Hypothalamus (tissue), 51 donors: ENCODE data around the gene GAB2.
"Not testable (repeated sequence)": the region's sequence is repeated elsewhere in the genome, so short reads cannot be mapped to it uniquely, and the experiment has no call there.

ENCODE experiments used
- DNase-seq, 51 donors: peaks; one replicate each; lab custom pipeline; 2025; lab: John Stamatoyannopoulos, UW

The GAB2 gene

DNA sequence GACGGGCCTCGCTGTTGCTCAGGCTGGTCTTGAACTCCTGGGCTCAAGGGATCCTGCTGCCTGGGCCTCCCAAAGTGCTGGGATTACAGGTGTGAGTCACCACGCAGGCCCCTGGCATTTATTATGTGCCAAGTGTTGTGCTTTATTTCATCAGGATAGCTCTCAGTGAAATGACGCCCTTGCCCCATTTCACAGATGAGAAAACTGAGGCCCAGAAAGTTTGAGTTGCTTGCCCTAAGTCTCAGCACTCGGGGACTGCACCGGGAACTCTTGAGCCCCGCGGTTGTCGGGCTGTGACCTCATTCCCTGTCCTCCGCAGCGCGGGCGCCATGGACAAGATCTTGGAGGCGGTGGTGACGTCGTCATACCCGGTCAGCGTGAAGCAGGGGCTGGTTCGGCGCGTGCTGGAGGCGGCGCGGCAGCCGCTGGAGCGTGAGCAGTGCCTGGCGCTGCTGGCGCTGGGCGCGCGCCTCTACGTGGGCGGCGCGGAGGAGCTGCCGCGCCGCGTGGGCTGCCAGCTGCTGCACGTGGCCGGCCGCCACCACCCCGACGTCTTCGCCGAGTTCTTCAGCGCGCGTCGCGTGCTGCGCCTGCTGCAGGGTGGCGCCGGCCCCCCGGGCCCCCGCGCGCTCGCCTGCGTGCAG lies 221.6 kb downstream of the GAB2 start:
- no peak for DNase-seq

DNA sequence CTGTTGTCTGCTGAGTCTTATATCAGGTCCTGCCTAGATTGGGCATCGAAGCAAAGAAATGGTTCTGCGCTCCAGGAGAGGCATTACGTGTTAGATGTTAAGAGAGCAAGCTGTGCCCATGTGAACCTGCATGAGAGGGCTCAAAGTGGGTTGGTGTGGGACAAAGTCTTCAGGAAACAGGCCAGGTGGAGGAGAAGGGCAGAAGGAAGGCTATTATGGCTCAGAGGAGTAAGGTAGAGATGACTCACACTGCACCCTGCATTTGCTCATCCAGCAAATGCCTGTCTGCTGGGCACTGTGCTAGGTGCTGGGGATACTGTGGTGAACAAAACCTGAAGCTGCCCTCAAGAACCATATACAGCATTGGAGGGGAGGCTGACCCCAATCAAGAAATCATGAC lies 223.1 kb downstream of the GAB2 start:
- no peak for DNase-seq

GRCh38 chr11:78193806-78194205 lies 223.8 kb downstream of the GAB2 start:
- no peak for DNase-seq

GRCh38 chr11:78192911-78193351 lies 224.7 kb downstream of the GAB2 start:
- no peak for DNase-seq

DNA sequence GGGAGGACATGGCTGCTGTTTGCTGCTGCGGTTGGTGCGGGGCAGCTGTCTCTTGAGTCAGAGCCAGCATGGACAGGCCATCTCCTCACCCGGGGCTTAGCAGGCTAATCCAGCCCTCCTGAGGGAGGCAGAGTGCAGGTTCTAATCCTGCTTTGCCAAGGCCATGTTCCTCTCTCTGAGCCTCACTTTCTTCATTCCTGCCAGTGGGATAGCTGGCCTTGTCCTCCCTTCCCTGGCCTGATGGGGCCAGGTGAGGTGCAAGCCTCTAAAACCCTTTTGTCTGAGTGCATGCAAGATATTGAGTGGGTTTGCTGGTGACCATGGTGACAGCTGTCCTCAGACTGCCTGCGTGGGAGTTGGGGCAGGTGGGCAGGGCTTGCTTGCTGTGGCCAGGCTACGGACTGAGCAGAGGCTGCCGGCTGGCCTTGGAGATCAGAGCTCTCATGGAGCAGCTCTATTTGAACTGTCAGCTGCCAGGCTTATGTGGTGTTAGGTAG lies 225.3 kb downstream of the GAB2 start:
- DNase-seq, result peak in 7 of 51 donors; percentile 13 to 52 (median 26)

DNA sequence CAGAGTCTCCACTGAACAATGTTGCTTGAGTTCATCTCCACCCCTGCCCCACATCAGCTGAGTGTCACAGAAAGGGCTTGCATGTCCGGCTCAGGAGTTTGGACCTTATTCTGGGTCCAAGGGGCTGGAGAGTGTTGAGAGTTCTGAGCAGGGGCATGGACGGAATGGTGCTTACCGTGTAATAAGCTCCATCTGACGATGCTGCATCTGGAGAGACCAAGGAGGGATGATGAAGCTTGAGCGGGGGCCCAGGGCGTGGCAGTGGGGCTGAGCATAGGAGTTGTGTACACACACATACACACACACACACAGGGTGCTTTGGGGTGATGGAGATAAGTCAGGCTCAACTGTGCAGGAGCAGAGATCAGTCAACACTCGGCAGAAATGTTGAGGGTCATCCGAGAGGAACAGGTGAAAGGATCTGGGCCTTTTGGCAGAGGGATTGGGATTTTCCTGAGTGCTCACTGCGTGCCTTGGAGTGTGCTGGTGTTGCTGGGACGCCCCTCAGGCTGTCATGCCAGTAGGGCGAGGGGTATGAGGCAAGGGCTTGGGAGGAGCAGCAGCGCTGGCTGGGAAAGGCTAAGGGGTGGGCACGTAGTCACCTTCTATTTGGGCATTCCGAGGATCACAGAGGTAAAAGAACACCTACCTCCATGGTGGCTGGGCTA lies 226.6 kb downstream of the GAB2 start:
- no peak for DNase-seq

DNA sequence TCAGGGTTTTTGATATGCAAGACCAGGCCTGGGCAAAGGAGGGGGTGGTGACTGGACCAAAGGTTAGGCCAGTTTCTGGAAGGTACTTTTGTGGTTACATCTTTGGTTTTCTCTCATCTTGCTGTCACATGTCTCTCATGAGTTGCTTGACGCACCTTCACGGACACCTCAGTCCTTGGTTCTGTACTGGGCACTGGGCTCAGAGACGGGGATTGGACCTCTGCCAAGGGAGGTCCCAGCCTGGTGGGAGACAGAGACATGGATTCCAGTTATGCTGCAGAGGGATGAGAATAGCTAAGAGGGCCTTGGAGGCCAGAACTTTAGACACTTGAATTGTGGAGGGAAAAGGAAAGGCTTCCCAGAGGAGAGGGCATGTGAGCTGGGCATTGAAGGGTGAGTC lies 227.2 kb downstream of the GAB2 start:
- DNase-seq, result no peak

- no peak for DNase-seq
Observed at GRCh38 chr11:78189851-78190250, 227.8 kb downstream of the GAB2 start.

- no peak for DNase-seq
Observed at GRCh38 chr11:78189174-78189724, 228.4 kb downstream of the GAB2 start.

DNA sequence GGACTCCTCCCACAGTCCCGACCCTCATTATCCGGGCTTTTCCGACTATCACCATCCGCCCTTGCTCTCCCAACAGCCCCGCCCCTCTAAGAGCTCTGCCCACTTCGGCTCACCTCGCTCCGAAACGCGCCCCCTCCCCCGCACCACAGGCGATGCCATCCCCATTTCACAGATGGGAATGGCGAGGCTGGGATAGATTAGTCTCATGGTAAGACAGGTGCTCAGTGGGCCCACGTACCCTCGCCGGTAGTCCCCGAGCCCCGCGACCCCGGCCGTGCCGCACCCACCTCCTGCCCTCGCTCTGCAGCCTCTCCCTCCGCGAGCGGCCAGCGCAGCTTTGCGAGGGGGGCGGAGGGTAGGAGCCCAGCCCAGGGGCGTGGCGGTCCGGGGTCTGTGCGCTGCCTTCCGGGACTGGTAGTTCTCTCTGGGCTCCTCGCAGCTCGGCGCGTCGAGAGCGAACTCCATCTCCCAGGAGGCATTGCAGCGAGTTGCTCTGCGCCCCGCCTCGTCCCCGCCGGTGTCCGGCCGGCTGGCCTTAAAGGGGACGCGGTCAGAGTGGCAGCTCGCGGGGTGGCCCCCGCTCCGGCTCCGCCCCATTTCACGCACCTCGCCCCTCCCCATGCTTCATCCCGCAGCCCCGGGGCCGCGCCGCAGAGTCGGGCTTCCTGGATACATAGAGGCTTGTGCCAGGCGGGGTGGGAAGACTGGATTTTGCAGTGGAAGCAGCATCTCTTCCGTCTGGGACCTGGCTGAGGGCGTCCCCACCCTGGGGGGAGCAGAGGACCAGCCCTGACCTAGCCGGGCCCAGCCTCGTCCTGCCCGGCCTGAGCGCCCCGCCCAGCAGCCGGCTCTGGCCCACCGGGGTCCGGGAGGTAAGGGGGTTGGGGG lies 229.1 kb downstream of the GAB2 start, which contains the start of the genes KCTD21 and USP35:
TSS of gene KCTD21 (minus strand) at position 341 of the 888 bp plus-strand sequence. CDS start 14,072 bp downstream, outside the sequence.
TSS of gene USP35 (plus strand) at position 634 of the 888 bp plus-strand sequence. CDS start 7,327 bp downstream, outside the sequence.
- peak; percentile 40 to 99 (median 94) for DNase-seq

- DNase-seq, result peak in 6 of 51 donors; percentile 34 to 79 (median 61)
Observed at GRCh38 chr11:78187366-78188285, 230.0 kb downstream of the GAB2 start.

- DNase-seq, result no peak
Observed at GRCh38 chr11:78181185-78181584, 236.4 kb downstream of the GAB2 start.

DNA sequence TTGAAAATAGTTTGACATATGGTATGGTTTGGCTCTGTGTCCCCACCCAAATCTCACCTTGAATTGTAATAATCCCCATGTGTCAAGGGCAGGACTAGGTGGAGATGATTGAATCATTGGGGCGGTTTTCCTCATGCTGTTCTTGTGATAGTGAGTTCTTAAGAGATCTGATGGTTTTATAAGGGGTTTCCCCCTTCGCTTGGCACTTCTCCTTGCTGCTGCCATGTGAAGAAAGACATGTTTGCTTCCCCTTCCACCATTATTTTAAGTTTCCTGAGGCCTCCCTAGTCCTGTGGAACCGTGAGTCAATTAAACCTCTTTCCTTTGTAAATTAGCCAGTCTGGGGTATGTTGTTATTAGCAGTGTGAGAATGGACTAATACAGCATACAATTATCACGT lies 236.9 kb downstream of the GAB2 start:
- no peak for DNase-seq

GRCh38 chr11:78179459-78180071 lies 238.1 kb downstream of the GAB2 start:
- no peak for DNase-seq

- no peak for DNase-seq
Observed at GRCh38 chr11:78177216-78177615, 240.4 kb downstream of the GAB2 start.

DNA sequence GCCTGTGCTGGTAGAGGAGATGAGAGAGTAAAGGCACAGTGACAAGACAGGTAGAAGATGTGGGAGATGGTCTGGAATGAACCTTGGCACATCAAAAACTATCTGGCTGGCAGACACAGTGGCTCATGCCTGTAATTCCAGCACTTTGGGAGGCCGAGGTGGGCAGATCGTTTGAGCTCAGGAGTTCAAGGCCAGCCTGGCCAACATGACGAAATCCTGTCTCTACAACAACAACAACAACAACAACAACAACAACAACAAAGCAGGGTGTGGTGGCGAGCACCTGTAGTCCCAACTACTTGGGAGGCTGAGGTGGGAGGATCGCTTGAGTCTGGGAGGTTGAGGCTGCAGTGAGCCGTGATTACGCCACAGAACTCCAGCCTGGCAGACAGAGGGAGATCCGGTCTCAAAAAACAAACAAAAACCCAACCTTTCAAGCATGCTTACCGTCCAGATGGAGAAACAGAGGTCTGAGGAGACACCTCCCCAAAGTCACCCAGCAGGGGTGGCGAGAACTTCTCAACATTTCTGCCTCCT lies 240.9 kb downstream of the GAB2 start:
- DNase-seq, result no peak

DNA sequence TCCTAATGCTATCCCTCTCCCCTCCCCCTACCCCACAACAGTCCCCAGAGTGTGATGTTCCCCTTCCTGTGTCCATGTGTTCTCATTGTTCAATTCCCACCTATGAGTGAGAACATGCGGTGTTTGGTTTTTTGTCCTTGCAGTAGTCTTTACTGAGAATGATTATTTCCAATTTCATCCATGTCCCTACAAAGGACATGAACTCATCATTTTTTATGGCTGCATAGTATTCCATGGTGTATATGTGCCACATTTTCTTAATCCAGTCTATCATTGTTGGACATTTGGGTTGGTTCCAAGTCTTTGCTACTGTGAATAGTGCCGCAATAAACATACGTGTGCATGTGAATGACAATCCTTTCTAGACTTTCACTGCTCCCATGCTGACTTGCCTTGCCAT lies 241.8 kb downstream of the GAB2 start:
- not testable (repeated sequence) for DNase-seq

- DNase-seq, result no peak
Observed at GRCh38 chr11:78171951-78172350, 245.7 kb downstream of the GAB2 start.
